AG10803 (cell line): Measurements from ENCODE around the gene PCK1.

ENCODE experiments used
- DNase-seq: peaks from one replicate; pipeline ENCODE4 v3.0.0; 2010; ENCODE audit warnings: low read depth
- H3K4me3 ChIP-seq: 2 replicates; pipeline ENCODE4 v1.5.1; 2011; ENCODE audit warnings: mild to moderate bottlenecking, low read length, control low read depth
- TF ChIP-seq, protein P1 (sequence below): conservative IDR thresholded peaks from 2 replicates; pipeline ENCODE4 v1.5.1; 2011; ENCODE audit warnings: mild to moderate bottlenecking, low read length, control low read depth, inconsistent platforms

PCK1 gene

DNA sequence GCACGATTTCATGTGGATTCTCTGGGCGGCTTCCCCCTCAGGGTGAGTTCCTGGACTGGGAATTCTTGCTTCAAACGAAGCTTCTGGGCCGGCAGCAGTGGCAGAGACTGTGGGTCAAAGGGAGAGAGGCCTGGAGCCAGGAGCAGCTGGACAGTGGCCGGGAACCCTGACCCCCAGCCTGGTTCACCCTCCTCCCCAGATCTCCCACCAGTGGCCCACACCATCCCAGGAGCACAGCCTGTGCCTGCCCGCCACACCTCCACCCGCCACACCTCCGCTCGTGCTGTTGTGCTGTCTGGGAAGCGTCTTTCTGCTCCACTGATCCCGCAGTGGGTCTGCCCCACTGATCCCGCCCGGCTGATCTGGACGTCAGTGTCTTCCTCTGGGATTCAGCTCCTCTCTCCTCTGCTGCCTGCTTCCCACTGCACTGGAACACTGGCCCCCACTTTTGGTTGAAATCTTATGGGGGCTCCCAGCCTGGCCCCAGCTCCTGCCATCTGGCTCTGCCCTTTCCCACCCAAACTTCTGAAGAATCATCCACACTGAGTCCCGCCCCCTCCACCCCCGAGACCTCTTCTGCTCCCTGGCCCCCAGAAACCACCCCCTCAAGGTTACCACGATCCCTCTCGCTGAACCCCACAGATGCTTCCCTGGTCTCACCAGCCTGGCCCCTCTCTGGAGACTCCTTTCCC lies 49.5 kb downstream of the PCK1 start:
- no peak overlapping the region for H3K4me3 ChIP-seq
- TF ChIP-seq, protein P1, sequence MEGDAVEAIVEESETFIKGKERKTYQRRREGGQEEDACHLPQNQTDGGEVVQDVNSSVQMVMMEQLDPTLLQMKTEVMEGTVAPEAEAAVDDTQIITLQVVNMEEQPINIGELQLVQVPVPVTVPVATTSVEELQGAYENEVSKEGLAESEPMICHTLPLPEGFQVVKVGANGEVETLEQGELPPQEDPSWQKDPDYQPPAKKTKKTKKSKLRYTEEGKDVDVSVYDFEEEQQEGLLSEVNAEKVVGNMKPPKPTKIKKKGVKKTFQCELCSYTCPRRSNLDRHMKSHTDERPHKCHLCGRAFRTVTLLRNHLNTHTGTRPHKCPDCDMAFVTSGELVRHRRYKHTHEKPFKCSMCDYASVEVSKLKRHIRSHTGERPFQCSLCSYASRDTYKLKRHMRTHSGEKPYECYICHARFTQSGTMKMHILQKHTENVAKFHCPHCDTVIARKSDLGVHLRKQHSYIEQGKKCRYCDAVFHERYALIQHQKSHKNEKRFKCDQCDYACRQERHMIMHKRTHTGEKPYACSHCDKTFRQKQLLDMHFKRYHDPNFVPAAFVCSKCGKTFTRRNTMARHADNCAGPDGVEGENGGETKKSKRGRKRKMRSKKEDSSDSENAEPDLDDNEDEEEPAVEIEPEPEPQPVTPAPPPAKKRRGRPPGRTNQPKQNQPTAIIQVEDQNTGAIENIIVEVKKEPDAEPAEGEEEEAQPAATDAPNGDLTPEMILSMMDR: no peak

DNA sequence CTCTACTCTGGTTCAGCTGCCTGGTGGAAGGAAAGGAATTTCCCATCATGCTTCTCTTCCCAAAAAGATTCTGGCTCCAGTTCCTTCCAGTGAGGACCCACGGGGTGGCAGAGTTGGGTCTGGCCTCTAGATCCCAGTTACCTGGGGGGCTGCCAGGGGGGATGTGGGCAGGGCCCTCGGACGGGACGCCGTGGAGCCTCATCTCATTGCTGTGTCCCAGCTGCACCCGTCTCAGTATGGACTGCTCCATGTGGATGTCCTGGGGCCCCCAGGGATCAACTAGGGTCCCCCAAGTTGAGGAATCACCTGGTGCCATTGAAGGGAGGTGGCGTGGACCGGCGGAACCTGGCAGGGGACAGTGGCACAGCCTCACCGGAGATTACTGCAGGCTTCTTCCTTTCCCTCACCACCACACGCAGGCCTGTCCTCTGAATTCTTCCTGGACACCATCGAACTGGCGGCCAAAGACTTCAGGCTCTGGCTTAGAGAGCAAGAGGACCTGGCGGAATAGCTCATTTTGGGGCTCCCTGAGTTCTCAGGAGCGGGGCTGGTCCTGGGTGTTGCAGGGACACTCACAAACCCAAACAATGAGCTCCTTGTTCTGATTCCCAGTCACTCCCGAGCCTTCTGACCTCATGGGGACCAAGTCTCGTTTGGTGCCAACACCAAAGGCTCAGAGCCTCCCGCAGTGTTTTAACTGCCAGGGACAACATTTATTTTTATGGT lies 50.8 kb downstream of the PCK1 start:
- TF ChIP-seq, protein P1: no peak
- no peak for DNase-seq
- no peak overlapping the region for H3K4me3 ChIP-seq

More for the DNA sequence above, 49.5 kb downstream of the PCK1 start:
- no peak for DNase-seq

DNA sequence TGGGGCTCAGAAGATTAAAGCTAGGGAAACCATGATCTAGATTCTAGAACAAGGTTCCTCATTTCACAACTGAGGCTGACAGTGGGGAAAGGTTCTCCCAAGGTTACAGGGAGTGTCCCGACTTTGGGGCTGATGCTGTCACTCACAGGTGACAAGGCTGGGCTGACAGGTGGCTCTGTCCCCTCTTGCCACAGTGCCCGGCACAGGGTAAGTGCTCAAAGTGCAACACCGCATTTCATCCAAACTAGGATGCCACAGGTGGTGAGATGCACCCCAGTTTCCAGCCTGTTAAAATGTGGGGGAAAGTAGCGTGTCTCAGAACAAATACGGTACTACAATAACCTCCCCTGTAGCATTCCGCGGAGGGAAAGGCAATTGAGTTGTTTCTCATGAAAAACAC lies 51.5 kb downstream of the PCK1 start:
- TF ChIP-seq, protein P1: no peak
- no peak overlapping the region for H3K4me3 ChIP-seq
- no peak for DNase-seq

DNA sequence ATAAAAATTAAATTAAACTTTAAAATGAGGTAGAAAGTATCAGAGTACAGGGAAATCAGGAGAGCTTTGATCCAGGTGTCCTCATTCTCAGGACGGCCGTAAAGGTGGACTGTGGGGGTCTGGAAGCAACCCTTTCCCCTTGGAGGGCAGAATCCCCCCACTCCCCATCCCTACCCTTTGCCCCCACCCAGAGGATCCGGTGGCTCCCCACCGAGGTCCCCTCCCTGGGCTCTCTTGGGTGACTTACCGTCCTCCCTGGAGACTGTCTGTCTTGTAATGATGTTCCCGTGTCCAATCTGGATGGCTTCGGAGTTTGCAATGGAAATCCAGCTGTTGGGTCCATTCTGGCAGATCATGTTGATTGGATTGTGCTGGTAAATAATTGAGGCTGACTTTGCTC lies 52.0 kb downstream of the PCK1 start:
- no peak overlapping the region for H3K4me3 ChIP-seq
- TF ChIP-seq, protein P1: no peak
- no peak for DNase-seq

DNA sequence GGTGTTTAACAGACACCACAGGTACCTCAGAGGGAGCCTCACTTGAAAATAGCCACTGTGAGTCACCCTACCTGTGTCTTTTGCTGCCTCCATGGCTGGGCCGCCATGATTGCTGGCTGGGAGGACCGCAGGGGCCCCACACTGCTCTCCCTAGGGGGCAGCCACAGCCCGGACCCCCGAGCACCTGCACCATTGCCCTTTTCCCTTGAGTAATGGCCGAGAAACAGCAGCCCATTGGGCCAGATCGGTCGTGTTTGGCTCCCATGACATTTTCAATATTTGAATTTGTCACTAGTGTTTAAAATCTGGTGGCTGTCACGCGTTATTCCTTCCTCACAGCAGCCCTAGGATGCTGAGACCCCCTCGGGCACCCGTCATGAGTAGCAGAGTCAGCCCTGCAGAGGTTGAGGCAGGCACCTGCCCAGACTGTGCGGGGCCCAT lies 52.6 kb downstream of the PCK1 start:
- TF ChIP-seq, protein P1: no peak
- H3K4me3 ChIP-seq: no peak overlapping the region
- no peak for DNase-seq

DNA sequence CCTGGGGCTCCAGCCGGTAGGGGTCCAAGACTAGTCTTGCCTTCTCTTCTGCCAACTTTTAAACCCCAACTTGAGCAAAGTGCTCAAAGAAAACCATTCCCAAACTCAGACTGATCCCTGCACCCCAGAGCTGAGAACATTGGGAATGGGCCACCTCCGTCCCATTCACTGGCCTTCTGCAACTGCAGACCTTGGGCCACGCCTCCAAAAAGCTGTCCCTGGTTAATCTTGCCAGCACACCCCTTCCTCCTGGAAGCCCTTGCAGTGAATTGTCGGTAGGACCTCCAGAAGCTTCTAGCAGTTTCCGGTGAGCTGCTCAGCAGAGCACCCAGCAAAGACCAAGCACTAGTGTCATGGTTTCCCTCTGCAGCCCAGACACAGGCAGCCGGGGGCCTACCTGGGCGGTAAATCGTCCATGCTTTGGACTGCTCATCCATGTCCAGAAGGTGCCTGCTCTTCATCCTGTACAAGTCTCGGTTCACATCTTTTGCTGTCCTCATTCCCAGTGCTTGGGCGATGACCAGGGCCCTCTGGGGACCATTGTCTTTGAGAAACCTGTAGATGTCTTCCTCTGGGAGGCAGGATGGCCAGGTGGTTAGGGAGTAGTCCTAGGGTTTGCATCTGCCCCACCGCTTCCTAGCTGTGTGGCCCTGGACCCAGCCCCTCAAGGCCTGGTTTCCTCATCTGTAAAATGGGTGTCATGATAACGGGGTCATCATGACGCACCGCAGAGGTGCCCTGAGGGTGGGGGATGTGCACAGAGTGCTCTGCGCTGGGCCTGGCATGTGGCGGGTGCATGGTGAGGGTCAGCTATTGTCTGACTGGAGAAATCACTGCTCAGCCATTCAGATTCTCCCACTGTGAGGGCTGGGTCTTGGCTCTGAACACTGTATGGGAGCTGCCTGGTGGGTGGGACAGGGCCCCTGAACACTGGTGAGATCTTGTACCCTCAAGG lies 53.9 kb downstream of the PCK1 start:
- TF ChIP-seq, protein P1: no peak
- no peak overlapping the region for H3K4me3 ChIP-seq
- DNase-seq: no peak
